Suprapubic skin (tissue), 4 donors: ENCODE measurements around the gene HOXB6.

ENCODE experiments used
- CTCF ChIP-seq, 2 donors: fragments of 200-600 bp in 1 of 2; fragments of 450-650 bp in 1 of 2; sonication (generic) in 1 of 2; IDR thresholded peaks; one replicate each; pipeline ENCODE4 v1.5.1; 2016 to 2019; ENCODE audit warnings: antibody characterized with exemption in 2 of 2, mild to moderate bottlenecking in 1 of 2, moderate library complexity in 1 of 2
- POLR2A ChIP-seq, 2 donors: fragments of 450-650 bp; IDR thresholded peaks; one replicate each; pipeline ENCODE4 v1.6.1; 2017; ENCODE audit warnings: antibody characterized with exemption in 2 of 2, mild to moderate bottlenecking in 2 of 2, moderate library complexity in 2 of 2
- POLR2AphosphoS5 ChIP-seq, 3 donors: sonication (generic); formaldehyde crosslinking; IDR thresholded peaks; one replicate each; pipeline ENCODE4 v1.6.1; 2017; ENCODE audit warnings: antibody characterized with exemption in 3 of 3

- TF ChIP-seq CTCF (IDR thresholded peaks at IDR 0.05): no peak
- no peak for TF ChIP-seq POLR2A (IDR thresholded peaks at IDR 0.05)
- no peak for TF ChIP-seq POLR2AphosphoS5 (IDR thresholded peaks at IDR 0.05)
These were observed 24.8 kb downstream of the HOXB6 start for GRCh38 chr17:48579760-48580554.
